Measurements from ENCODE around the gene SYNDIG1. TPM values are rescaled to one million over a fixed set of nuclear protein-coding genes. Genes with fewer than 3 reads are reported as not detected.

SYNDIG1 gene
- total RNA-seq, 6 experiments from 2014 or later: not detected

GRCh38 chr20:24678351-24679106 lies 209.1 kb downstream of the SYNDIG1 start:
- H3K27me3 ChIP-seq: no peaks in the 10 kb centered on the region
- ATAC-seq (no peak), DNase-seq (no peak)
- 59% methylated on average over 13 of the region's 15 CpGs for WGBS (ENCODE audit: insufficient coverage, low coverage, low lambda C conversion rate, missing lambda C conversion rate)
- intact Hi-C loops (cut with DNase I): no loop called here
- H3K9me3 ChIP-seq: no peaks in the 10 kb centered on the region
- TF ChIP-seq POLR2A (IDR thresholded peaks at IDR 0.05) (no peak), CTCF (IDR thresholded peaks at IDR 0.05) (no peak)
- no peaks in the 10 kb centered on the region for H3K36me3 ChIP-seq
- no peak overlapping the region for H3K27ac ChIP-seq
- H3K4me1 ChIP-seq: no peaks in the 10 kb centered on the region
- no peak overlapping the region for H3K4me3 ChIP-seq

GRCh38 chr20:24679448-24680047 lies 210.1 kb downstream of the SYNDIG1 start:
- intact Hi-C loops (cut with DNase I): no loop called here

GRCh38 chr20:24681634-24682495 lies 212.4 kb downstream of the SYNDIG1 start:
- 78% methylated on average over 2 of the region's 14 CpGs for WGBS (ENCODE audit: insufficient coverage, low coverage, low lambda C conversion rate, missing lambda C conversion rate)
- H3K36me3 ChIP-seq: no peaks in the 10 kb centered on the region
- ATAC-seq: no peak
- DNase-seq: no peak
- H3K27ac ChIP-seq: no peak overlapping the region
- intact Hi-C loops (cut with DNase I): no loop called here
- no peak overlapping the region for H3K4me3 ChIP-seq
- H3K4me1 ChIP-seq: no peaks in the 10 kb centered on the region
- TF ChIP-seq CTCF (IDR thresholded peaks at IDR 0.05): no peak
- no peak for TF ChIP-seq POLR2A (IDR thresholded peaks at IDR 0.05)
- no peaks in the 10 kb centered on the region for H3K9me3 ChIP-seq
- H3K27me3 ChIP-seq: no peaks in the 10 kb centered on the region

More at GRCh38 chr20:24679448-24680047, 210.1 kb downstream of the SYNDIG1 start:
- Histone ChIP-seq H3K9me3 (no peaks in the 10 kb centered on the region), H3K4me3 (no peak overlapping the region), H3K27ac (no peak overlapping the region), H3K4me1 (no peaks in the 10 kb centered on the region), H3K27me3 (no peaks in the 10 kb centered on the region), H3K36me3 (no peaks in the 10 kb centered on the region)
- TF ChIP-seq CTCF (IDR thresholded peaks at IDR 0.05) (no peak), POLR2A (IDR thresholded peaks at IDR 0.05) (no peak)
- no peak for ATAC-seq
- no peak for DNase-seq
- WGBS (ENCODE audit: insufficient coverage, low coverage, low lambda C conversion rate, missing lambda C conversion rate): 64% methylated on average over 7 of the region's 9 CpGs

- Histone ChIP-seq H3K4me3 (no peak overlapping the region), H3K27me3 (no peaks in the 10 kb centered on the region), H3K36me3 (no peaks in the 10 kb centered on the region), H3K9me3 (no peaks in the 10 kb centered on the region), H3K4me1 (no peaks in the 10 kb centered on the region), H3K27ac (no peak overlapping the region)
- DNase-seq (no peak), ATAC-seq (no peak)
- intact Hi-C loops (cut with DNase I): no loop called here
- WGBS (ENCODE audit: insufficient coverage, low coverage, low lambda C conversion rate, missing lambda C conversion rate): 79% methylated on average over 3 of the region's 5 CpGs
- TF ChIP-seq POLR2A (IDR thresholded peaks at IDR 0.05) (no peak), CTCF (IDR thresholded peaks at IDR 0.05) (no peak)
Measured at GRCh38 chr20:24682496-24682985, 213.1 kb downstream of the SYNDIG1 start.
